Gastrocnemius medialis (tissue), 4 donors: ENCODE measurements around the gene ARHGAP26.

Source experiments
- CTCF ChIP-seq, 5 experiments: fragments of 450-650 bp in 3 of 5; fragments of 200-600 bp in 2 of 5; sonication (generic) in 2 of 5; IDR thresholded peaks in 4 of 5; conservative IDR thresholded peaks in 1 of 5; 1 replicate in 4 of 5; 2 replicates in 1 of 5; pipeline ENCODE4 v1.5.1; 2016 to 2019; ENCODE audit warnings: antibody characterized with exemption in 5 of 5, mild to moderate bottlenecking in 3 of 5, moderate library complexity in 3 of 5
- POLR2A ChIP-seq, 2 donors: fragments of 450-650 bp; IDR thresholded peaks; one replicate each; pipeline ENCODE4 v1.6.1; 2017; ENCODE audit warnings: antibody characterized with exemption in 2 of 2, mild to moderate bottlenecking in 2 of 2, moderate library complexity in 2 of 2

DNA sequence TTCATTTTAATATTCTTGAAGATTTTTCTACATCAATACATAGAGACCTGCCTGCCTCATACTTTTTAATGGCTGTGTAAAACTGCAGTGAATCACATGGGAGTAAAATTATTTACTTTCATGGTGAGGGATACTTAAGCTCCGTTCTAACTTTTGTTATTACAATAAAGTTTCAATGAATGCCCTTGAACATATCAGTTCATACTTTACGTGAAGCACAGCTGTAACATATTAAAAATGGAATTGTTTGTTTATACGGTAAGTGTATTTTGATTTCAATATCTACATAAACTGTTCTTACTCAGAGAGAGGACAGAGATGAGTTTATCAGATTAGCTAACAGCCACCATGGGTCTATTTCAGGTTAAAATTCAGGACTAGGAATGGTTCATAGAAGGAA, 478.2 kb downstream of the ARHGAP26 start:
- TF ChIP-seq CTCF (IDR thresholded peaks at IDR 0.05 in 4 of 5, conservative IDR thresholded peaks at IDR 0.05 in 1 of 5), result no peak
- no peak for TF ChIP-seq POLR2A (IDR thresholded peaks at IDR 0.05)
